Coronary artery (tissue), 2 donors: ENCODE results near the gene BAG3.

Experiments
- DNase-seq: peaks from one replicate; pipeline ENCODE4 v3.0.0-alpha.2; 2017; ENCODE audit warnings: low spot score
- H3K27ac ChIP-seq, 2 donors: fragments of 200-600 bp; sonication (generic); one replicate each; pipeline ENCODE4 v1.5.1; 2016 to 2019
- H3K4me3 ChIP-seq: fragments of 200-600 bp; sonication (generic); 2 replicates; pipeline ENCODE4 v1.5.1; 2016; ENCODE audit warnings: mild to moderate bottlenecking, moderate library complexity
- CTCF ChIP-seq: fragments of 200-600 bp; sonication (generic); IDR thresholded peaks from one replicate; pipeline ENCODE4 v1.5.1; 2019; ENCODE audit warnings: antibody characterized with exemption

BAG3 gene

GRCh38 chr10:119625570-119626280, 25.5 kb upstream of the BAG3 start:
- no peak for TF ChIP-seq CTCF
- Histone ChIP-seq H3K27ac (no peak overlapping the region), H3K4me3 (no peak overlapping the region)
- no peak for DNase-seq

- Histone ChIP-seq H3K27ac (no peak overlapping the region), H3K4me3 (no peak overlapping the region)
- no peak for TF ChIP-seq CTCF
- DNase-seq, result no peak
These were observed 20.9 kb upstream of the BAG3 start for GRCh38 chr10:119630300-119630699.

GRCh38 chr10:119633538-119634218, 17.5 kb upstream of the BAG3 start:
- no peak for TF ChIP-seq CTCF
- no peak for DNase-seq
- H3K4me3 ChIP-seq, result no peak overlapping the region
- H3K27ac ChIP-seq, result no peak overlapping the region

GRCh38 chr10:119634219-119634544, 17.0 kb upstream of the BAG3 start:
- H3K4me3 ChIP-seq, result no peak overlapping the region
- no peak for DNase-seq

GRCh38 chr10:119637631-119638030, 13.5 kb upstream of the BAG3 start:
- Histone ChIP-seq H3K27ac (no peak overlapping the region), H3K4me3 (no peak overlapping the region)
- TF ChIP-seq CTCF, result no peak
- DNase-seq, result no peak

More at GRCh38 chr10:119634219-119634544, 17.0 kb upstream of the BAG3 start:
- TF ChIP-seq CTCF, result no peak
- H3K27ac ChIP-seq, result no peak overlapping the region

GRCh38 chr10:119638982-119639381, 12.2 kb upstream of the BAG3 start:
- Histone ChIP-seq H3K4me3 (no peak overlapping the region), H3K27ac (no peak overlapping the region)
- DNase-seq, result no peak
- no peak for TF ChIP-seq CTCF

- no peak for DNase-seq
- TF ChIP-seq CTCF, result no peak
- no peak overlapping the region for H3K27ac ChIP-seq
These were observed 10.8 kb upstream of the BAG3 start for GRCh38 chr10:119640384-119640783.

More at GRCh38 chr10:119640384-119640783, 10.8 kb upstream of the BAG3 start:
- no peak overlapping the region for H3K4me3 ChIP-seq
